Measurements from ENCODE around the gene TMEM170B.

TMEM170B gene

GRCh38 chr6:11589261-11589660, 51.7 kb downstream of the TMEM170B start:
- DNase-seq: no peak

- DNase-seq: no peak
These were observed 54.9 kb downstream of the TMEM170B start for GRCh38 chr6:11592294-11592906.

GRCh38 chr6:11593096-11593495, 55.5 kb downstream of the TMEM170B start:
- no peak for DNase-seq

GRCh38 chr6:11595903-11596302, 58.4 kb downstream of the TMEM170B start:
- DNase-seq: no peak

GRCh38 chr6:11596640-11597237, 59.2 kb downstream of the TMEM170B start:
- DNase-seq: no peak

GRCh38 chr6:11598687-11599086, 61.1 kb downstream of the TMEM170B start:
- DNase-seq: no peak

- DNase-seq: no peak
These were observed 62.7 kb downstream of the TMEM170B start for GRCh38 chr6:11600251-11600650.

GRCh38 chr6:11601776-11602605, 64.4 kb downstream of the TMEM170B start:
- no peak for DNase-seq

GRCh38 chr6:11604215-11604614, 66.7 kb downstream of the TMEM170B start:
- DNase-seq: no peak

GRCh38 chr6:11604836-11605506, 67.4 kb downstream of the TMEM170B start:
- DNase-seq: no peak

GRCh38 chr6:11605507-11605905, 68.0 kb downstream of the TMEM170B start:
- no peak for DNase-seq

GRCh38 chr6:11606332-11606731, 68.8 kb downstream of the TMEM170B start:
- DNase-seq: no peak

GRCh38 chr6:11607383-11607782, 69.8 kb downstream of the TMEM170B start:
- no peak for DNase-seq

GRCh38 chr6:11608600-11609323, 71.2 kb downstream of the TMEM170B start:
- DNase-seq: no peak

- no peak for DNase-seq
These were observed 71.9 kb downstream of the TMEM170B start for GRCh38 chr6:11609324-11610071.

- no peak for DNase-seq
These were observed 75.8 kb downstream of the TMEM170B start for GRCh38 chr6:11613336-11613735.

GRCh38 chr6:11613858-11614257, 76.3 kb downstream of the TMEM170B start:
- DNase-seq: no peak

- DNase-seq: no peak
These were observed 77.1 kb downstream of the TMEM170B start for GRCh38 chr6:11614534-11615213.

GRCh38 chr6:11615214-11615602, 77.7 kb downstream of the TMEM170B start:
- no peak for DNase-seq

- no peak for DNase-seq
These were observed 78.7 kb downstream of the TMEM170B start for GRCh38 chr6:11616200-11616611.

GRCh38 chr6:11618533-11618932, 81.0 kb downstream of the TMEM170B start:
- no peak for DNase-seq

Measured in NCI-H526 treated with DMSO at 0.1 percent for 48 hours (cell line).